HepG2 (cell line): Measurements from ENCODE around the gene TMEM198. TPM values are rescaled to one million over a fixed set of nuclear protein-coding genes. Genes with fewer than 3 reads are reported as not detected.

Source experiments
- ATAD3A ChIP-seq: sonication (generic); formaldehyde crosslinking; IDR thresholded peaks from 2 replicates; pipeline ENCODE4 v1.4.0; 2020; ENCODE audit warnings: missing genetic modification reagents
- BORCS8-MEF2B ChIP-seq: sonication (generic); formaldehyde crosslinking; IDR thresholded peaks from 2 replicates; pipeline ENCODE4 v1.8.0; 2022; ENCODE audit warnings: mild to moderate bottlenecking, missing genetic modification reagents
- FOXK1 ChIP-seq: sonication (generic); formaldehyde crosslinking; IDR thresholded peaks from 2 replicates; pipeline ENCODE4 v1.4.0; 2020; ENCODE audit warnings: low read depth, missing genetic modification reagents, borderline replicate concordance
- HNRNPUL1 ChIP-seq: fragments of 200-400 bp; formaldehyde crosslinking; IDR thresholded peaks from 2 replicates; pipeline ENCODE4 v1.6.1; 2017; ENCODE audit warnings: low read depth, mild to moderate bottlenecking, low read length, moderate library complexity
- MAX ChIP-seq: IDR thresholded peaks from 2 replicates; pipeline ENCODE4 v1.6.1; 2012; ENCODE audit warnings: inconsistent platforms
- MEIS1 ChIP-seq: sonication (generic); formaldehyde crosslinking; IDR thresholded peaks from 2 replicates; pipeline ENCODE4 v1.9.0; 2021; ENCODE audit warnings: mild to moderate bottlenecking, missing genetic modification reagents, moderate library complexity, borderline replicate concordance
- MIER2 ChIP-seq: IDR thresholded peaks from 2 replicates; pipeline ENCODE4 v1.6.1; 2016; ENCODE audit warnings: missing biosample characterization, missing genetic modification reagents
- PAWR ChIP-seq: sonication (generic); formaldehyde crosslinking; IDR thresholded peaks from 2 replicates; pipeline ENCODE4 v1.4.0; 2020; ENCODE audit warnings: missing genetic modification reagents, mild to moderate bottlenecking, borderline replicate concordance
- PLRG1 ChIP-seq: fragments of 450-650 bp; conservative IDR thresholded peaks from 2 replicates; pipeline ENCODE4 v1.6.1; 2016
- SIN3A ChIP-seq: IDR thresholded peaks from 2 replicates; pipeline ENCODE4 v1.6.1; 2011; ENCODE audit warnings: low read depth, mild to moderate bottlenecking, control low read depth, low read length, borderline replicate concordance
- TAF15 ChIP-seq: fragments of 200-400 bp; formaldehyde crosslinking; IDR thresholded peaks from one replicate; pipeline ENCODE4 v1.6.1; 2018; ENCODE audit warnings: mild to moderate bottlenecking, low read depth, low read length; ENCODE audit not compliant: poor library complexity, severe bottlenecking
- TBX2 ChIP-seq: sonication (generic); formaldehyde crosslinking; IDR thresholded peaks from 2 replicates; pipeline ENCODE4 v1.5.0; 2020; ENCODE audit warnings: missing genetic modification reagents, mild to moderate bottlenecking, borderline replicate concordance
- TEAD3 ChIP-seq: optimal IDR thresholded peaks from 2 replicates; pipeline ENCODE3; 2016; ENCODE audit warnings: borderline replicate concordance
- ZC3H13 ChIP-seq: sonication (generic); formaldehyde crosslinking; IDR thresholded peaks from 2 replicates; pipeline ENCODE4 v1.8.1; 2023; ENCODE audit warnings: mild to moderate bottlenecking, missing genetic modification reagents, moderate library complexity
- ZNF326 ChIP-seq: sonication (generic); formaldehyde crosslinking; IDR thresholded peaks from 2 replicates; pipeline ENCODE4 v1.4.0; 2020; ENCODE audit warnings: missing genetic modification reagents, borderline replicate concordance
- ZNF549 ChIP-seq: sonication (generic); formaldehyde crosslinking; IDR thresholded peaks from 2 replicates; pipeline ENCODE4 v1.5.0; 2020; ENCODE audit warnings: missing genetic modification reagents
- ZNF572 ChIP-seq: sonication (generic); formaldehyde crosslinking; IDR thresholded peaks from 2 replicates; pipeline ENCODE4 v1.5.1; 2020; ENCODE audit warnings: mild to moderate bottlenecking, missing genetic modification reagents
- ZNF652 ChIP-seq: IDR thresholded peaks from 2 replicates; pipeline ENCODE4 v1.6.1; 2016; ENCODE audit warnings: low read depth, borderline replicate concordance
- polyA plus RNA-seq, 8 experiments: library from polyadenylated mRNA; depleted of rRNA in 3 of 8; stranded (reverse) in 7 of 8; unstranded in 1 of 8; fragments of >200 nt; fragmentation: Illumina TruSeq in 4 of 8; extraction: Trizol in 4 of 8; gene quantifications; 2 replicates each; pipeline versions ENCODE4 v1.2.1 to v1.2.3, GENCODE V29; 2011 to 2016; ENCODE audit warnings: low read depth in 4 of 8, missing spikeins in 1 of 8, mixed read lengths in 1 of 8; ENCODE audit not compliant: insufficient read depth in 1 of 8
- total RNA-seq, 5 experiments: library from RNA; depleted of rRNA; stranded (reverse); fragments of >200 nt; fragmentation: Illumina TruSeq; extraction: Trizol; gene quantifications; 2 replicates each; pipeline ENCODE4 v1.2.3, GENCODE V29; 2016; ENCODE audit warnings: low read depth in 1 of 5
- TF ChIP-seq, protein P1 (sequence below): sonication (generic); formaldehyde crosslinking; IDR thresholded peaks from 2 replicates; pipeline ENCODE4 v1.4.0; 2020; ENCODE audit warnings: missing genetic modification reagents
- TF ChIP-seq, protein P2 (sequence below): sonication (generic); formaldehyde crosslinking; IDR thresholded peaks from 2 replicates; pipeline ENCODE4 v1.8.0; 2022; ENCODE audit warnings: mild to moderate bottlenecking, missing genetic modification reagents, borderline replicate concordance
- TF ChIP-seq, protein P3 (sequence below): sonication (generic); formaldehyde crosslinking; conservative IDR thresholded peaks from 2 replicates; pipeline ENCODE4 v1.4.0; 2020; ENCODE audit warnings: missing genetic modification reagents

The TMEM198 gene
- total and polyA plus RNA-seq, 2 of the 13 experiments (the other 11 are each of a cell fraction or from before 2014, with no cell fraction given) = 17.3 to 23.5 TPM

DNA sequence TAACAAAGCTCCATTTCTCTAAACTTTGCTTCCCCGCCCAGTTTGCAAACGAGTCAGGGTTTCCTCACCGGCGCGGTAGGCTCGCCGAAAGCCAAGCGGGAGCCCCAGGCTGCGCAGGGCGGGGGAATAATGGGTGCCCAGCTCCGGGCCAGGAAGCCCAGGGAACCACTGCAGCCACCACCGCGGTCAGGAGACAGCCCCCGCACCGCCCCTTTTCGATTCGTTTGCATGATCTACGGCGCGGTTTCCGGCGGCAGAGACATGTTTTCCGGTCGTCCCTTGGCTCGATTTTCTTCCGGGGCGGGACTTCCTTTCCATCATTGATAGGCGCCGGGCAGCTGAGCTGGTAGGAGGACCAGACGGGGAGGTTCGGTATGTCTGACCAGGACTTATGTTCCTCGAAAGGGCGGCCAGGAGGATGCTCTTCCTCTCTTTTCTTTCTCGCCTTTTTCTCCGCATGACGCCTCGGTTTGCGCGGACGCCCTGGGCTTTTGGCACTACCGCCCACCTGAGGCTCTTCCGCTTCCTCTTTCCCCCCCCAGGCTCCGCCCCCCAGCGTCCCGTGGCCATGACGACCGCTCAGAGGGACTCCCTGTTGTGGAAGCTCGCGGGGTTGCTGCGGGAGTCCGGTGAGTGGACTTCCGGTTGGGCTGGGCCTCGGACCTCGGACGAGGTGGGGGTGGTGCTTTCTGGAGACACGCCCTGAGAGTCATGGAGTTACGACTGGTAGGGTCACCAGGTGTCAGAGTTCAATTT lies 53.9 kb downstream of the TMEM198 start, which contains the start of gene STK11IP (continued):
- TF ChIP-seq MAX (peak; percentile 81), SIN3A (peak; percentile 98), ZNF652 (CRISPR knock-in tag) (0 out of 2 replicates have a peak, but pooled peaks have one; percentile 10), HNRNPUL1 (no peak), MEIS1 (peak; percentile 66; the same call in 1 of the 2 replicates), PLRG1 (no peak), TEAD3 (CRISPR knock-in tag) (peak; percentile 57), ZNF549 (CRISPR knock-in tag) (no peak), ZC3H13 (CRISPR knock-in tag) (peak; percentile 48; the same call in 1 of the 2 replicates), ZNF572 (CRISPR knock-in tag) (peak; percentile 70; the same call in 1 of the 2 replicates), ATAD3A (CRISPR knock-in tag) (no peak), PAWR (CRISPR knock-in tag) (no peak), ZNF326 (CRISPR knock-in tag) (no peak), TAF15 (no peak), MIER2 (CRISPR knock-in tag) (0 out of 2 replicates have a peak, but pooled peaks have one; percentile 39), FOXK1 (CRISPR knock-in tag) (peak; percentile 90), BORCS8-MEF2B (peak; percentile 68), TBX2 (CRISPR knock-in tag) (peak; percentile 76)
- TF ChIP-seq, protein P1, sequence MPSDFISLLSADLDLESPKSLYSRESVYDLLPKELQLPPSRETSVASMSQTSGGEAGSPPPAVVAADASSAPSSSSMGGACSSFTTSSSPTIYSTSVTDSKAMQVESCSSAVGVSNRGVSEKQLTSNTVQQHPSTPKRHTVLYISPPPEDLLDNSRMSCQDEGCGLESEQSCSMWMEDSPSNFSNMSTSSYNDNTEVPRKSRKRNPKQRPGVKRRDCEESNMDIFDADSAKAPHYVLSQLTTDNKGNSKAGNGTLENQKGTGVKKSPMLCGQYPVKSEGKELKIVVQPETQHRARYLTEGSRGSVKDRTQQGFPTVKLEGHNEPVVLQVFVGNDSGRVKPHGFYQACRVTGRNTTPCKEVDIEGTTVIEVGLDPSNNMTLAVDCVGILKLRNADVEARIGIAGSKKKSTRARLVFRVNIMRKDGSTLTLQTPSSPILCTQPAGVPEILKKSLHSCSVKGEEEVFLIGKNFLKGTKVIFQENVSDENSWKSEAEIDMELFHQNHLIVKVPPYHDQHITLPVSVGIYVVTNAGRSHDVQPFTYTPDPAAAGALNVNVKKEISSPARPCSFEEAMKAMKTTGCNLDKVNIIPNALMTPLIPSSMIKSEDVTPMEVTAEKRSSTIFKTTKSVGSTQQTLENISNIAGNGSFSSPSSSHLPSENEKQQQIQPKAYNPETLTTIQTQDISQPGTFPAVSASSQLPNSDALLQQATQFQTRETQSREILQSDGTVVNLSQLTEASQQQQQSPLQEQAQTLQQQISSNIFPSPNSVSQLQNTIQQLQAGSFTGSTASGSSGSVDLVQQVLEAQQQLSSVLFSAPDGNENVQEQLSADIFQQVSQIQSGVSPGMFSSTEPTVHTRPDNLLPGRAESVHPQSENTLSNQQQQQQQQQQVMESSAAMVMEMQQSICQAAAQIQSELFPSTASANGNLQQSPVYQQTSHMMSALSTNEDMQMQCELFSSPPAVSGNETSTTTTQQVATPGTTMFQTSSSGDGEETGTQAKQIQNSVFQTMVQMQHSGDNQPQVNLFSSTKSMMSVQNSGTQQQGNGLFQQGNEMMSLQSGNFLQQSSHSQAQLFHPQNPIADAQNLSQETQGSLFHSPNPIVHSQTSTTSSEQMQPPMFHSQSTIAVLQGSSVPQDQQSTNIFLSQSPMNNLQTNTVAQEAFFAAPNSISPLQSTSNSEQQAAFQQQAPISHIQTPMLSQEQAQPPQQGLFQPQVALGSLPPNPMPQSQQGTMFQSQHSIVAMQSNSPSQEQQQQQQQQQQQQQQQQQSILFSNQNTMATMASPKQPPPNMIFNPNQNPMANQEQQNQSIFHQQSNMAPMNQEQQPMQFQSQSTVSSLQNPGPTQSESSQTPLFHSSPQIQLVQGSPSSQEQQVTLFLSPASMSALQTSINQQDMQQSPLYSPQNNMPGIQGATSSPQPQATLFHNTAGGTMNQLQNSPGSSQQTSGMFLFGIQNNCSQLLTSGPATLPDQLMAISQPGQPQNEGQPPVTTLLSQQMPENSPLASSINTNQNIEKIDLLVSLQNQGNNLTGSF = peak; percentile 39; the same call in 1 of the 2 replicates
- TF ChIP-seq, protein P2, sequence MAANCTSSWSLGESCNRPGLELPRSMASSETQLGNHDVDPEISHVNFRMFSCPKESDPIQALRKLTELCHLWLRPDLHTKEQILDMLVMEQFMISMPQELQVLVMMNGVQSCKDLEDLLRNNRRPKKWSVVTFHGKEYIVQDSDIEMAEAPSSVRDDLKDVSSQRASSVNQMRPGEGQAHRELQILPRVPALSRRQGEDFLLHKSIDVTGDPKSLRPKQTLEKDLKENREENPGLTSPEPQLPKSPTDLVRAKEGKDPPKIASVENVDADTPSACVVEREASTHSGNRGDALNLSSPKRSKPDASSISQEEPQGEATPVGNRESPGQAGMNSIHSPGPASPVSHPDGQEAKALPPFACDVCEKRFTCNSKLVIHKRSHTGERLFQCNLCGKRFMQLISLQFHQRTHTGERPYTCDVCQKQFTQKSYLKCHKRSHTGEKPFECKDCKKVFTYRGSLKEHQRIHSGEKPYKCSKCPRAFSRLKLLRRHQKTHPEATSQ (CRISPR knock-in tag) = no peak; the same call in 1 of the 2 replicates
- TF ChIP-seq, protein P3, sequence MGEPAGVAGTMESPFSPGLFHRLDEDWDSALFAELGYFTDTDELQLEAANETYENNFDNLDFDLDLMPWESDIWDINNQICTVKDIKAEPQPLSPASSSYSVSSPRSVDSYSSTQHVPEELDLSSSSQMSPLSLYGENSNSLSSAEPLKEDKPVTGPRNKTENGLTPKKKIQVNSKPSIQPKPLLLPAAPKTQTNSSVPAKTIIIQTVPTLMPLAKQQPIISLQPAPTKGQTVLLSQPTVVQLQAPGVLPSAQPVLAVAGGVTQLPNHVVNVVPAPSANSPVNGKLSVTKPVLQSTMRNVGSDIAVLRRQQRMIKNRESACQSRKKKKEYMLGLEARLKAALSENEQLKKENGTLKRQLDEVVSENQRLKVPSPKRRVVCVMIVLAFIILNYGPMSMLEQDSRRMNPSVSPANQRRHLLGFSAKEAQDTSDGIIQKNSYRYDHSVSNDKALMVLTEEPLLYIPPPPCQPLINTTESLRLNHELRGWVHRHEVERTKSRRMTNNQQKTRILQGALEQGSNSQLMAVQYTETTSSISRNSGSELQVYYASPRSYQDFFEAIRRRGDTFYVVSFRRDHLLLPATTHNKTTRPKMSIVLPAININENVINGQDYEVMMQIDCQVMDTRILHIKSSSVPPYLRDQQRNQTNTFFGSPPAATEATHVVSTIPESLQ = no peak
